GM12878 (cell line): ENCODE results near the gene DLEC1. TPM values are rescaled to one million over a fixed set of nuclear protein-coding genes. Genes with fewer than 3 reads are reported as not detected.

Source experiments
- ATAC-seq: fragments of 200-7000 bp; cut with Tn5 transposase; 3 replicates; pipeline ENCODE4 v1.9.1; 2020; ENCODE audit warnings: mild to moderate bottlenecking, moderate library complexity
- BruUV-seq: library from RNA; stranded (reverse); fragments of 400-500 nt; replicated peaks from 2 replicates; lab custom pipeline; 2021; lab: Mats Ljungman, UMichigan
- CTCF ChIA-PET: fragments of 300-600 bp; sonication (Branson Sonifier 250); formaldehyde crosslinking; extraction: SDS; loops from one replicate; lab custom pipeline; 2021; ENCODE audit warnings: inconsistent platforms; lab: Yijun Ruan, JAX
- POLR2A ChIA-PET: fragments of 350-600 bp; formaldehyde crosslinking; extraction: SDS; loops from one replicate; lab custom pipeline; 2021; ENCODE audit warnings: inconsistent platforms; lab: Charles Lee
- RAD21 ChIA-PET: fragments of 300-600 bp; sonication (Branson Sonifier 250); formaldehyde crosslinking; loops from one replicate; lab custom pipeline; 2023; ENCODE audit warnings: antibody characterized with exemption; ENCODE audit not compliant: unreplicated experiment; lab: Charles Lee
- SMC1A ChIA-PET: fragments of 300-600 bp; sonication (Branson Sonifier 250); formaldehyde crosslinking; loops from one replicate; lab custom pipeline; 2023; ENCODE audit not compliant: unreplicated experiment, uncharacterized antibody; lab: Charles Lee
- DNase-seq: peaks from one replicate; pipeline ENCODE4 v3.0.0-alpha.2; 2011; ENCODE audit warnings: low read depth, low spot score
- FAIRE-seq: peaks from 3 replicates; lab custom pipeline; 2011; peaks lifted over from hg19 to GRCh38; lab: Jason Lieb, UNC
- H2AFZ ChIP-seq: 2 replicates; pipeline ENCODE4 v1.6.0; 2011; ENCODE audit warnings: low read depth, low read length, control low read depth; ENCODE audit not compliant: control insufficient read depth
- H3K27ac ChIP-seq: 2 replicates; pipeline ENCODE4 v1.5.1; 2011; ENCODE audit warnings: control low read depth; ENCODE audit not compliant: control insufficient read depth, insufficient read depth
- H3K27me3 ChIP-seq, 2 experiments: replicated peaks in 1 of 2; 2 replicates each; pipeline versions ENCODE4 v1.6.0 to v1.6.1; 2011; ENCODE audit warnings: low read length in 1 of 2; ENCODE audit not compliant: control insufficient read depth in 2 of 2, insufficient read depth in 2 of 2
- H3K36me3 ChIP-seq, 2 experiments: 2 replicates each; pipeline ENCODE4 v1.5.1; 2011; ENCODE audit warnings: low read length in 1 of 2; ENCODE audit not compliant: control insufficient read depth in 2 of 2, insufficient read depth in 2 of 2
- H3K4me1 ChIP-seq: 2 replicates; pipeline ENCODE4 v1.6.1; 2011; ENCODE audit warnings: mild to moderate bottlenecking, low read length, moderate library complexity, mixed read lengths; ENCODE audit not compliant: control insufficient read depth, insufficient read depth
- H3K4me2 ChIP-seq: 2 replicates; pipeline ENCODE4 v1.6.0; 2011; ENCODE audit warnings: control low read depth; ENCODE audit not compliant: control insufficient read depth, insufficient read depth
- H3K4me3 ChIP-seq: fragments of 200-600 bp; sonication (generic); 2 replicates; pipeline ENCODE4 v1.5.1; 2016
- H3K79me2 ChIP-seq: 2 replicates; pipeline ENCODE4 v1.6.0; 2011; ENCODE audit warnings: low read length; ENCODE audit not compliant: control insufficient read depth, insufficient read depth
- H3K9ac ChIP-seq: 2 replicates; pipeline ENCODE4 v1.8.0; 2011; ENCODE audit warnings: low read length, control low read depth, mixed read lengths; ENCODE audit not compliant: control insufficient read depth, insufficient read depth
- H3K9me3 ChIP-seq: replicated peaks from 3 replicates; pipeline ENCODE4 v1.5.1; 2011; ENCODE audit warnings: mild to moderate bottlenecking, low read length; ENCODE audit not compliant: control insufficient read depth, insufficient read depth
- H4K20me1 ChIP-seq: 2 replicates; pipeline ENCODE4 v1.6.0; 2011; ENCODE audit not compliant: control insufficient read depth, insufficient read depth
- ASH2L ChIP-seq: fragments of 300-600, 200-600 bp; sonication (generic); IDR thresholded peaks from 2 replicates; pipeline ENCODE4 v1.6.1; 2017; ENCODE audit warnings: low read depth, mild to moderate bottlenecking, borderline replicate concordance
- BCLAF1 ChIP-seq: fragments of 450-650 bp; IDR thresholded peaks from 2 replicates; pipeline ENCODE4 v1.6.1; 2017; ENCODE audit warnings: antibody characterized with exemption, mild to moderate bottlenecking, moderate library complexity
- CREB1 ChIP-seq: IDR thresholded peaks from 2 replicates; pipeline ENCODE4 v1.6.1; 2012; ENCODE audit warnings: low read depth, mild to moderate bottlenecking, inconsistent platforms
- E4F1 ChIP-seq: fragments of 450-650 bp; IDR thresholded peaks from 2 replicates; pipeline ENCODE4 v1.6.1; 2018; ENCODE audit warnings: borderline replicate concordance, mild to moderate bottlenecking; ENCODE audit not compliant: partially characterized antibody
- HSF1 ChIP-seq: fragments of 150-350 bp; IDR thresholded peaks from 2 replicates; pipeline ENCODE4 v1.6.1; 2014; ENCODE audit warnings: mild to moderate bottlenecking, low read depth, low read length
- IKZF1 ChIP-seq: fragments of 450-650 bp; conservative IDR thresholded peaks from 2 replicates; pipeline ENCODE4 v1.6.1; 2017; ENCODE audit warnings: antibody characterized with exemption, mild to moderate bottlenecking
- MTA2 ChIP-seq: fragments of 450-650 bp; IDR thresholded peaks from 2 replicates; pipeline ENCODE4 v1.6.1; 2016; ENCODE audit warnings: low read depth, mild to moderate bottlenecking, moderate library complexity
- PML ChIP-seq: IDR thresholded peaks from 2 replicates; pipeline ENCODE4 v1.6.1; 2012; ENCODE audit warnings: low read length, inconsistent platforms
- POU2F2 ChIP-seq: IDR thresholded peaks from 3 replicates; pipeline ENCODE4 v1.6.1; 2011; ENCODE audit warnings: low read depth, mild to moderate bottlenecking, low read length, borderline replicate concordance
- SKIL ChIP-seq: fragments of 450-650 bp; IDR thresholded peaks from 2 replicates; pipeline ENCODE4 v1.6.1; 2017; ENCODE audit warnings: mild to moderate bottlenecking, low read depth, inconsistent platforms; ENCODE audit not compliant: poor library complexity, severe bottlenecking
- SMAD1 ChIP-seq: fragments of 450-650 bp; IDR thresholded peaks from 2 replicates; pipeline ENCODE4 v1.6.1; 2018; ENCODE audit warnings: mild to moderate bottlenecking, low read depth; ENCODE audit not compliant: partially characterized antibody
- YY1 ChIP-seq: IDR thresholded peaks from 2 replicates; pipeline ENCODE4 v1.6.1; 2011; ENCODE audit warnings: low read depth, mild to moderate bottlenecking, low read length
- WGBS: methylation state at CpG from one replicate; pipeline ENCODE4 v1.1.6; 2016; ENCODE audit warnings: low lambda C conversion rate; ENCODE audit not compliant: insufficient replicate concordance, insufficient coverage; ENCODE audit errors: missing lambda C conversion rate; 5-methylcytosine and 5-hydroxymethylcytosine counted together
- in situ Hi-C: fragments of 300-500 bp; cut with MboI; formaldehyde crosslinking; loops from 9 replicates; pipeline ENCODE4 v1.14.3; 2018; ENCODE audit warnings: mixed read lengths
- intact Hi-C: fragments of 100-400 bp; cut with micrococcal nuclease; formaldehyde crosslinking; loops from one replicate; pipeline ENCODE4 v1.14.2; 2022; ENCODE audit not compliant: unreplicated experiment
- polyA plus RNA-seq, 11 experiments: library from polyadenylated mRNA; depleted of rRNA in 4 of 11; unstranded in 6 of 11; stranded (reverse) in 5 of 11; fragments of >200 nt; fragmentation: Nextera tagmentation in 4 of 11; fragmentation: Illumina TruSeq in 1 of 11; extraction: Ambion mirVana in 4 of 11; extraction: Trizol in 1 of 11; gene quantifications; 1 replicate in 1 of 11; 2 replicates in 10 of 11; pipeline versions ENCODE4 v1.2.1 to v1.2.3, GENCODE V29; 2011 to 2016; ENCODE audit warnings: inconsistent platforms in 2 of 11, missing spikeins in 2 of 11, low read depth in 1 of 11
- total RNA-seq, 4 experiments: library from RNA; depleted of rRNA in 3 of 4; stranded (reverse); fragments of >200 nt in 3 of 4; fragmentation: Illumina TruSeq in 1 of 4; extraction: Trizol in 1 of 4; gene quantifications; 2 replicates each; pipeline versions ENCODE4 v1.2.1 to v1.2.3, GENCODE V29; 2013 to 2021

DLEC1 gene
- total and polyA plus RNA-seq, 10 of the 15 experiments (the other 5 are each of a cell fraction or from before 2014, with no cell fraction given), result 0.03 to 0.29 (median 0.07) TPM; not detected in 3

GRCh38 chr3:38039101-38039898, at the start of gene DLEC1 (continued):
- TF ChIP-seq BCLAF1, result no peak
- no peak for TF ChIP-seq PML
- TF ChIP-seq CREB1, result no peak

- ChIA-PET SMC1A (no interaction called here), CTCF (no interaction called here), RAD21 (no interaction called here), POLR2A (no interaction called here)
- in situ Hi-C loops (no loop called here), intact Hi-C loops (no loop called here)
- FAIRE-seq (no peak), DNase-seq (no peak), ATAC-seq (no peak)
- Histone ChIP-seq H3K27me3 (no peaks in the 10 kb centered on the region), H4K20me1 (no peaks in the 10 kb centered on the region), H3K9ac (no peak overlapping the region), H2AFZ (no peak overlapping the region), H3K36me3 (no peaks in the 10 kb centered on the region), H3K4me3 (no peak overlapping the region), H3K4me1 (no peaks in the 10 kb centered on the region), H3K9me3 (no peaks in the 10 kb centered on the region), H3K79me2 (no peaks in the 10 kb centered on the region), H3K27ac (no peak overlapping the region), H3K4me2 (no peak overlapping the region)
- WGBS, result 50% methylated on average over 7 of the region's 7 CpGs
- no TSS peak for BruUV-seq
- TF ChIP-seq POU2F2, result no peak
- no peak for TF ChIP-seq YY1
- TF ChIP-seq E4F1, result no peak
- TF ChIP-seq IKZF1, result no peak
- no peak for TF ChIP-seq SKIL
- no peak for TF ChIP-seq ASH2L
- TF ChIP-seq HSF1, result no peak
- no peak for TF ChIP-seq SMAD1
- TF ChIP-seq MTA2, result no peak
Observed at GRCh38 chr3:37989821-37990480, 49.1 kb upstream of the DLEC1 start.
